Body of pancreas (tissue), 4 donors: ENCODE measurements around the gene TMEM8B. TPM values are rescaled to one million over a fixed set of nuclear protein-coding genes. Genes with fewer than 3 reads are reported as not detected.

Experiments
- ATAC-seq: fragments of 150-250 bp; one replicate; pipeline ENCODE4 v1.9.1; 2016
- DNase-seq, 4 donors: peaks; one replicate each; pipeline ENCODE4 v3.0.0-alpha.2; 2019
- H3K27ac ChIP-seq, 4 donors: fragments of 200-600 bp; sonication (generic); 1 replicate in 3 of 4; 2 replicates in 1 of 4; pipeline versions ENCODE4 v1.5.1 to v1.6.1; 2016 to 2019; ENCODE audit warnings: mild to moderate bottlenecking in 1 of 4, mixed read lengths in 1 of 4, moderate library complexity in 1 of 4
- H3K27me3 ChIP-seq, 2 donors: fragments of 200-600 bp; sonication (generic); one replicate each; pipeline ENCODE4 v1.6.0; 2016; ENCODE audit warnings: mild to moderate bottlenecking in 1 of 2
- H3K36me3 ChIP-seq, 2 donors: fragments of 200-600 bp; sonication (generic); replicated peaks in 1 of 2; 2 replicates each; pipeline ENCODE4 v1.5.1; 2016; ENCODE audit warnings: low read depth in 2 of 2; ENCODE audit not compliant: insufficient read depth in 1 of 2
- H3K4me1 ChIP-seq: fragments of 200-600 bp; sonication (generic); one replicate; pipeline ENCODE4 v1.6.0; 2016
- H3K4me3 ChIP-seq, 2 donors: fragments of 200-600 bp; sonication (generic); 1 replicate in 1 of 2; 2 replicates in 1 of 2; pipeline ENCODE4 v1.5.1; 2016 to 2019
- H3K9me3 ChIP-seq, 3 donors: fragments of 200-600 bp; sonication (generic); 1 replicate in 2 of 3; 2 replicates in 1 of 3; pipeline ENCODE4 v1.5.1; 2016
- CTCF ChIP-seq, 7 experiments: fragments of 450-650 bp in 4 of 7; fragments of 200-600 bp in 3 of 7; sonication (generic) in 3 of 7; IDR thresholded peaks; one replicate each; pipeline ENCODE4 v1.5.1; 2016 to 2019; ENCODE audit warnings: antibody characterized with exemption in 7 of 7
- POLR2A ChIP-seq, 3 donors: fragments of 450-650 bp; IDR thresholded peaks; one replicate each; pipeline ENCODE4 v1.6.1; 2016; ENCODE audit warnings: antibody characterized with exemption in 3 of 3, mild to moderate bottlenecking in 2 of 3
- WGBS, 2 donors: methylation state at CpG; one replicate each; pipeline ENCODE4 v1.1.5; 2017; 5-methylcytosine and 5-hydroxymethylcytosine counted together
- intact Hi-C: fragments of 100-400 bp; cut with DNase I; formaldehyde crosslinking; loops from one replicate; pipeline ENCODE4 v1.15.1; 2023
- small RNA-seq: library from RNA; depleted of rRNA; stranded (forward); fragments of <200 nt; gene quantifications from one replicate; pipeline ENCODE3, GENCODE V24; 2016
- total RNA-seq, 2 donors: library from RNA; depleted of rRNA; stranded (reverse); fragments of >200 nt; gene quantifications; one replicate each; pipeline ENCODE4 v1.1.0, GENCODE V29; 2016

TMEM8B gene
- total RNA-seq, 2 donors from 2014 or later: 7.3 to 7.9 TPM

DNA sequence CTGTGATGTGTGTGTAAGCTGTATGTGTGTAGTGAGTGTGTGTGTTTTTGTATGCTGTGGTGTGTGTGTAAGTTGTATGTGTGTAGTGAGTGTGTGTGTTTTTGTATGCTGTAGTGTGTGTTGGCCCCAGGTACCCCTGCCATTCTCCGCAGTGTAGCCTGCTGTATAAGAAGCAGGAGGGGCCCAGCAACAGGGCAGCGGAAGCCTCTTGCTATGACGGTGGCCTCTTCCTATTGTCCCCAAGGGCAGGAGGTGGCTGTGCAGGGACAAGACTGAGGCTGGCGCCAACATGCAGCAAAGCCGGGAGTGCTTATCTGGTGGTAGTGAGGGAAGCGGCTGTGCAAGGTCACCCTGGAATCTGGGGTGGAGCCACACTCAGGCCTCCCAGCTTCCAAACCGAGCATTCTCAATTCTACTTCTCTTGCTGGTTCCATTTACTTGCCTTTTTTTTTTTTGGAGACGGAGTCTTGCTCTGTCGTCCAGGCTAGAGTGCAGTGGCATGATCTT lies 85.3 kb downstream of the TMEM8B start:
- no peaks in the 10 kb centered on the region for H3K27me3 ChIP-seq
- WGBS, 2 donors: 12 to 23% methylated on average over 7 to 9 of the region's 9 CpGs
- intact Hi-C loops: no loop called here
- no peak overlapping the region for H3K4me3 ChIP-seq
- H3K36me3 ChIP-seq: no peaks in the 10 kb centered on the region
- DNase-seq: peak; percentile 35 to 65 (median 61)
- peak overlapping the region in 2 of 4 donors; percentile 38 to 43 for H3K27ac ChIP-seq
- H3K9me3 ChIP-seq: no peaks in the 10 kb centered on the region
- ATAC-seq: peak; percentile 75
- TF ChIP-seq POLR2A (IDR thresholded peaks at IDR 0.05): no peak
- TF ChIP-seq CTCF (IDR thresholded peaks at IDR 0.05): peak in 1 of 7 experiments; percentile 5
- peaks cover 14% of the 10 kb centered on the region for H3K4me1 ChIP-seq

Small RNAs within 50 kb of the gene (small RNA-seq; reads per million reads assigned to genes)
- not detected for gene HINT2

Other genes starting within 250 kb of the TMEM8B start
- gene TESK1, start 224.0 kb upstream of the TMEM8B start, total RNA-seq: 10 to 100 TPM; 13.0 to 20.1 TPM
- gene CD72, start 210.8 kb upstream of the TMEM8B start, total RNA-seq: 1 to 10 TPM; 3.3 to 3.9 TPM
- under 1 TPM in 1 of 2 donors, not detected in 1; 0.26 TPM for gene SIT1, start 178.3 kb upstream of the TMEM8B start, total RNA-seq
- gene RMRP, start 171.2 kb upstream of the TMEM8B start, total RNA-seq: 1,000 to 10,000 TPM in 1 of 2 donors, 100 to 1,000 TPM in 1; 887 to 2,577 TPM
- 10 to 100 TPM; 15.8 to 42.2 TPM for gene CCDC107, start 170.9 kb upstream of the TMEM8B start, total RNA-seq
- gene ARHGEF39, start 164.0 kb upstream of the TMEM8B start, total RNA-seq: under 1 TPM in 1 of 2 donors, not detected in 1; 0.26 TPM
- 10 to 100 TPM in 1 of 2 donors, 1 to 10 TPM in 1; 2.6 to 21.8 TPM for gene CA9, start 155.3 kb upstream of the TMEM8B start, total RNA-seq
- gene TPM2, start 139.3 kb upstream of the TMEM8B start, total RNA-seq: 100 to 1,000 TPM in 1 of 2 donors, 10 to 100 TPM in 1; 75.8 to 132 TPM
- gene TLN1, start 97.0 kb upstream of the TMEM8B start, total RNA-seq: 100 to 1,000 TPM in 1 of 2 donors, 10 to 100 TPM in 1; 93.7 to 130 TPM
- 10 to 100 TPM; 31.9 to 32.6 TPM for gene CREB3, start 96.6 kb upstream of the TMEM8B start, total RNA-seq
- 100 to 1,000 TPM in 1 of 2 donors, 10 to 100 TPM in 1; 54.2 to 111 TPM for gene GBA2, start 80.0 kb upstream of the TMEM8B start, total RNA-seq
- 10 to 100 TPM; 15.3 to 18.1 TPM for gene RGP1, start 79.9 kb upstream of the TMEM8B start, total RNA-seq
- not detected for gene MSMP, start 75.0 kb upstream of the TMEM8B start, total RNA-seq
- 10 to 100 TPM in 1 of 2 donors, 1 to 10 TPM in 1; 5.4 to 20.1 TPM for gene NPR2, start 37.6 kb upstream of the TMEM8B start, total RNA-seq
- gene SPAG8, start 17.0 kb upstream of the TMEM8B start, total RNA-seq: 1 to 10 TPM in 1 of 2 donors, not detected in 1; 1.6 TPM
- 10 to 100 TPM; 33.3 to 35.0 TPM for gene HINT2, start 14.2 kb upstream of the TMEM8B start, total RNA-seq
- gene FAM221B, start 496 bp upstream of the TMEM8B start, total RNA-seq: under 1 TPM in 1 of 2 donors, not detected in 1; 0.33 TPM
- not detected for gene OR13J1, start 41.2 kb downstream of the TMEM8B start, total RNA-seq
- 1 to 10 TPM in 1 of 2 donors, under 1 TPM in 1; 0.99 to 3.4 TPM for gene HRCT1, start 77.0 kb downstream of the TMEM8B start, total RNA-seq
- gene SPAAR, start 80.3 kb downstream of the TMEM8B start, total RNA-seq: 1 to 10 TPM in 1 of 2 donors, under 1 TPM in 1; 0.78 to 7.3 TPM
- gene OR2S2, start 128.9 kb downstream of the TMEM8B start, total RNA-seq: not detected
- gene RECK, start 207.7 kb downstream of the TMEM8B start, total RNA-seq: 1 to 10 TPM; 2.6 to 7.0 TPM